ENCODE measurements around the gene FKBP10. TPM values are rescaled to one million over a fixed set of nuclear protein-coding genes. Genes with fewer than 3 reads are reported as not detected.
"Not testable (repeated sequence)": the region's sequence is repeated elsewhere in the genome, so short reads cannot be mapped to it uniquely, and the experiment has no call there.

FKBP10 gene
- total RNA-seq, 1 experiment from 2014 or later, result 1.9 TPM

DNA sequence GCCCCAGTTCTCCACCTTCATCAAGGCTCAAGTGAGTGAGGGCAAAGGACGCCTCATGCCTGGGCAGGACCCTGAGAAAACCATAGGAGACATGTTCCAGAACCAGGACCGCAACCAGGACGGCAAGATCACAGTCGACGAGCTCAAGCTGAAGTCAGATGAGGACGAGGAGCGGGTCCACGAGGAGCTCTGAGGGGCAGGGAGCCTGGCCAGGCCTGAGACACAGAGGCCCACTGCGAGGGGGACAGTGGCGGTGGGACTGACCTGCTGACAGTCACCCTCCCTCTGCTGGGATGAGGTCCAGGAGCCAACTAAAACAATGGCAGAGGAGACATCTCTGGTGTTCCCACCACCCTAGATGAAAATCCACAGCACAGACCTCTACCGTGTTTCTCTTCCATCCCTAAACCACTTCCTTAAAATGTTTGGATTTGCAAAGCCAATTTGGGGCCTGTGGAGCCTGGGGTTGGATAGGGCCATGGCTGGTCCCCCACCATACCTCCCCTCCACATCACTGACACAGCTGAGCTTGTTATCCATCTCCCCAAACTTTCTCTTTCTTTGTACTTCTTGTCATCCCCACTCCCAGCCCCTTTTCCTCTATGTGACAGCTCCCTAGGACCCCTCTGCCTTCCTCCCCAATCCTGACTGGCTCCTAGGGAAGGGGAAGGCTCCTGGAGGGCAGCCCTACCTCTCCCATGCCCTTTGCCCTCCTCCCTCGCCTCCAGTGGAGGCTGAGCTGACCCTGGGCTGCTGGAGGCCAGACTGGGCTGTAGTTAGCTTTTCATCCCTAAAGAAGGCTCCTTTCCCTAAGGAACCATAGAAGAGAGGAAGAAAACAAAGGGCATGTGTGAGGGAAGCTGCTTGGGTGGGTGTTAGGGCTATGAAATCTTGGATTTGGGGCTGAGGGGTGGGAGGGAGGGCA is 9.7 kb downstream of the FKBP10 start:
- Histone ChIP-seq H4K20me1 (ENCODE audit: insufficient read depth, low read depth, low read length) (no peaks in the 10 kb centered on the region), H2AFZ (ENCODE audit: low read length) (no peak overlapping the region), H3K27ac (ENCODE audit: low read length) (no peak overlapping the region), H3K4me1 (ENCODE audit: low read length) (peaks cover 7% of the 10 kb centered on the region), H3K9me3 (ENCODE audit: low read length) (no peaks in the 10 kb centered on the region), H3K4me3 (ENCODE audit: low read length) (no peak overlapping the region), H3K9ac (ENCODE audit: low read length) (no peak overlapping the region), H3K9me2 (replicated peaks; ENCODE audit: insufficient read depth, low read length) (no peaks in the 10 kb centered on the region), H3K79me2 (ENCODE audit: low read length) (no peaks in the 10 kb centered on the region), H3K4me2 (ENCODE audit: low read depth, low read length, poor library complexity, severe bottlenecking) (no peak overlapping the region), H3K36me3 (ENCODE audit: insufficient read depth, low read length) (no peaks in the 10 kb centered on the region), H3K27me3 (ENCODE audit: low read length) (no peaks in the 10 kb centered on the region)
- DNase-seq, result no peak

DNA sequence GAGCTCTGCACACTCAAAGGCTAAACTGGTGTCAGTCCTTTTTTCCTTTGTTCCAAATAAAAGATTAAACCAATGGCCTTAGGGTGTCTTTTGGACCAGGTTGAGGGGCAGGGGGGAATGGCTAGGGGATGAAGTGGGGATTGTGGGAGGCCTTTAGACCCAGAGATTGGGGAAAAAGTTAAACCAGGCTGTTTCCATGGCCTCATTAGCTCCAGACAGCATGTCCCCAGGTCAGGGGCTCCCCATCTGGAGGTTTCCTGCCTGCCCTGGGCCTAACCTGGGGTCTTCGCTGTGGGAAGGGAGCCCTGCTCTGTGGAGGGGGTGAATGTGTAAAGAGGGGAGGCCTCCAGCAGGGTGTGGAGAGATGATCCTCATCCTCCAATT is 10.3 kb downstream of the FKBP10 start:
- H3K4me3 ChIP-seq (ENCODE audit: low read length), result no peak overlapping the region
- no peak overlapping the region for H3K27ac ChIP-seq (ENCODE audit: low read length)
- H4K20me1 ChIP-seq (ENCODE audit: insufficient read depth, low read depth, low read length), result no peaks in the 10 kb centered on the region
- no peaks in the 10 kb centered on the region for H3K9me3 ChIP-seq (ENCODE audit: low read length)
- H3K27me3 ChIP-seq (ENCODE audit: low read length), result no peaks in the 10 kb centered on the region
- DNase-seq, result no peak
- peaks cover 7% of the 10 kb centered on the region for H3K4me1 ChIP-seq (ENCODE audit: low read length)
- no peaks in the 10 kb centered on the region for H3K36me3 ChIP-seq (ENCODE audit: insufficient read depth, low read length)
- H2AFZ ChIP-seq (ENCODE audit: low read length), result no peak overlapping the region
- no peak overlapping the region for H3K9ac ChIP-seq (ENCODE audit: low read length)
- no peak overlapping the region for H3K4me2 ChIP-seq (ENCODE audit: low read depth, low read length, poor library complexity, severe bottlenecking)
- H3K9me2 ChIP-seq (replicated peaks; ENCODE audit: insufficient read depth, low read length), result no peaks in the 10 kb centered on the region
- no peaks in the 10 kb centered on the region for H3K79me2 ChIP-seq (ENCODE audit: low read length)

DNA sequence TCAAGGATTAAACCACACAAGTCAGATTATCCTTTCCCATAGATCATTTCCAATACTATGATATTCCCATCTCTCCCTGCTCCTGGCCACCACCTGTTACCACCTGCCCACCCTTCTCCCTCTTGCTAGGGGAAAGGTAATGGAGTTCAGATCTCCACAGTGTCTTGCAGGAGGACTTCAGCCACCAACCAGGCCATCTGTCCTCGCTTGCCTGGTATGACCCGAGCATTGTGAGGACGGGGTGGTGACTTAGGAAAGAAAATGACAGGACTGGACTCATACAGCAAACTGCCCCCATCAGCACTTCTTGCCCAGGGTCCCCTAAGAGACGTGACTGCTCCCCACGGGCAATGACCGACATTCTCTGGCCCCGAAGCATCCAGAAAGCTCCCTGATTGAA is 10.8 kb downstream of the FKBP10 start:
- H3K4me3 ChIP-seq (ENCODE audit: low read length), result no peak overlapping the region
- H3K79me2 ChIP-seq (ENCODE audit: low read length), result no peaks in the 10 kb centered on the region
- DNase-seq, result no peak
- H3K9me3 ChIP-seq (ENCODE audit: low read length), result no peaks in the 10 kb centered on the region
- no peak overlapping the region for H3K27ac ChIP-seq (ENCODE audit: low read length)
- H3K9ac ChIP-seq (ENCODE audit: low read length), result no peak overlapping the region
- H3K36me3 ChIP-seq (ENCODE audit: insufficient read depth, low read length), result no peaks in the 10 kb centered on the region
- no peaks in the 10 kb centered on the region for H3K9me2 ChIP-seq (replicated peaks; ENCODE audit: insufficient read depth, low read length)
- peaks cover 7% of the 10 kb centered on the region for H3K4me1 ChIP-seq (ENCODE audit: low read length)
- no peak overlapping the region for H2AFZ ChIP-seq (ENCODE audit: low read length)
- no peak overlapping the region for H3K4me2 ChIP-seq (ENCODE audit: low read depth, low read length, poor library complexity, severe bottlenecking)
- H3K27me3 ChIP-seq (ENCODE audit: low read length), result no peaks in the 10 kb centered on the region
- no peaks in the 10 kb centered on the region for H4K20me1 ChIP-seq (ENCODE audit: insufficient read depth, low read depth, low read length)

DNA sequence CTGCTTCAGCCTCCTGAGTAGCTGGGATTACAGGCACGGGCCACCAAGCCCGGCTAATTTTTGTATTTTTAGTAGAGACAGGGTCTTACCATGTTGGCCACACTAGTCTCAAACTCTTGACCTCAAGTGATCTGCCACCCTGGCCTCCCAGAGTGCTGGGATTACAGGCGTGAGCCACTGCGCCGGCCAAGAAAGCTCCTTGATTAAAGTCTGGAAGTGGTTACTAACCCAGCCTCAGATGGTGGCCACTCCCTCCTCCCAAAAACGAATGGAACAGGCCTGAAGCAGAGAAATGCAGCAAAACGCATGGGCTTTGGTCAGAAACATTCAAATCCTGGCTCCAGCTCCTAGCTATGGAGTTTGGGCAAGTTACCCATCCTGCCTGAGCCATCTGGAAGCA is 11.3 kb downstream of the FKBP10 start:
- Histone ChIP-seq H3K79me2 (ENCODE audit: low read length) (no peaks in the 10 kb centered on the region), H3K9me2 (replicated peaks; ENCODE audit: insufficient read depth, low read length) (no peaks in the 10 kb centered on the region), H3K36me3 (ENCODE audit: insufficient read depth, low read length) (no peaks in the 10 kb centered on the region), H3K27ac (ENCODE audit: low read length) (no peak overlapping the region), H3K9ac (ENCODE audit: low read length) (no peak overlapping the region), H2AFZ (ENCODE audit: low read length) (no peak overlapping the region), H3K9me3 (ENCODE audit: low read length) (no peaks in the 10 kb centered on the region), H3K4me3 (ENCODE audit: low read length) (no peak overlapping the region), H3K27me3 (ENCODE audit: low read length) (no peaks in the 10 kb centered on the region), H3K4me2 (ENCODE audit: low read depth, low read length, poor library complexity, severe bottlenecking) (no peak overlapping the region), H4K20me1 (ENCODE audit: insufficient read depth, low read depth, low read length) (no peaks in the 10 kb centered on the region), H3K4me1 (ENCODE audit: low read length) (peaks cover 3% of the 10 kb centered on the region)
- no peak for DNase-seq

DNA sequence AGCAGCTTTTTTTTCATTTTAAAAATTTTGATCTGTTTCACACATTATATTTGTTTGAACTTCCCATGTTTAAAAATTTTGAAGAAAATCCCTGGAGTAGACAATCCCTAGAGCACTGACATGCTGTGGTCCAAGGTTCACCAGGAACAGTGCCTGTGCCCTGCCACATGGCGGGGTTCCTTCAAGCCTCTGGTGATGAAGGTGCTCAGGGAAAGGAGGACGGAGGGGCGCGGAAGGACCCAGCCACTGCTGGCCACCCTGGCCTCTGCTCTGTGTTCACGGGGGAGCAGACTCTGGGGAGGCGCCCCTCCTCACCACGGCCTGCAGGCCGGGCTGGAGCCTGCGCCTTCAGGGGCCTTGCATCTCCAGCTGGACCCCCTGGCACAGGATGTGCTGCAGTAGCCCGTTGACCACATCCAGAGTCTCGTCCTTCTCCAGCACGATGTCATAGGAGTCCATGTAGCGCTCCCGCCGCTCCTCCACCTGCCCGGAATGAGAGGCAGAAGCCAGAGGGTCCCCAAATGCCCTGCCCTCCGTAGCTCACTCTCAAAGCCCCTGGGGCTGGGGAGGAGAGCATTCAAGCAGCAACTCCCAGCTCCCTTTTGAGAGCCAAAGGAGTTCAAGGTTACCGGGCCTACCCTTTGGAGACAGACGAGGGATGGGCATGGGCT is 12.5 kb downstream of the FKBP10 start:
- no peak overlapping the region for H3K9ac ChIP-seq (ENCODE audit: low read length)
- H2AFZ ChIP-seq (ENCODE audit: low read length), result no peak overlapping the region

DNA sequence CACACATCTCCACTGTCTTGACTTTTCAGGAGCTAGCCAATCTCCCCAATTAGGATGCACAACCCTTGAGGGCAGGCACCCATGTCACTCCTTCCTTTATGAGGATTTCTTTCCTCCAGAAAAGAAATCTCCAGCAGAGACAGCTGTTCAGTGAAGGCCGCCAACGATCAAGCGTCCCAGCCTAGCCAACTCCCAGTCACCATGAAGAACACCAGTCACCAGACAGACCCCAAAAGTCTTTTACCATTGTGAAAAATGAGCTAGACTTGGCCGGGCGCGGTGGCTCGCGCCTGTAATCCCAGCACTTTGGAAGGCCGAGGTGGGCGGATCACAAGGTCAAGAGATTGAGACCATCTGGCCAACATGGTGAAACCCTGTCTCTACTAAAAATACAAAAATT is 17.2 kb downstream of the FKBP10 start:
- not testable (repeated sequence) for H3K9ac ChIP-seq (ENCODE audit: low read length); H3K4me2 ChIP-seq (ENCODE audit: low read depth, low read length, poor library complexity, severe bottlenecking); DNase-seq; H3K4me3 ChIP-seq (ENCODE audit: low read length); H3K9me3 ChIP-seq (ENCODE audit: low read length); H3K9me2 ChIP-seq (replicated peaks; ENCODE audit: insufficient read depth, low read length); H3K36me3 ChIP-seq (ENCODE audit: insufficient read depth, low read length); H3K4me1 ChIP-seq (ENCODE audit: low read length); H2AFZ ChIP-seq (ENCODE audit: low read length); H3K27me3 ChIP-seq (ENCODE audit: low read length); H4K20me1 ChIP-seq (ENCODE audit: insufficient read depth, low read depth, low read length); H3K27ac ChIP-seq (ENCODE audit: low read length); H3K79me2 ChIP-seq (ENCODE audit: low read length)

More for the DNA sequence above, 12.5 kb downstream of the FKBP10 start:
- Histone ChIP-seq H3K4me3 (ENCODE audit: low read length) (no peak overlapping the region), H3K9me3 (ENCODE audit: low read length) (no peaks in the 10 kb centered on the region), H3K4me1 (ENCODE audit: low read length) (no peaks in the 10 kb centered on the region), H3K36me3 (ENCODE audit: insufficient read depth, low read length) (no peaks in the 10 kb centered on the region), H3K9me2 (replicated peaks; ENCODE audit: insufficient read depth, low read length) (no peaks in the 10 kb centered on the region), H3K27me3 (ENCODE audit: low read length) (no peaks in the 10 kb centered on the region), H4K20me1 (ENCODE audit: insufficient read depth, low read depth, low read length) (no peaks in the 10 kb centered on the region), H3K79me2 (ENCODE audit: low read length) (no peaks in the 10 kb centered on the region), H3K4me2 (ENCODE audit: low read depth, low read length, poor library complexity, severe bottlenecking) (no peak overlapping the region), H3K27ac (ENCODE audit: low read length) (no peak overlapping the region)
- DNase-seq, result no peak

DNA sequence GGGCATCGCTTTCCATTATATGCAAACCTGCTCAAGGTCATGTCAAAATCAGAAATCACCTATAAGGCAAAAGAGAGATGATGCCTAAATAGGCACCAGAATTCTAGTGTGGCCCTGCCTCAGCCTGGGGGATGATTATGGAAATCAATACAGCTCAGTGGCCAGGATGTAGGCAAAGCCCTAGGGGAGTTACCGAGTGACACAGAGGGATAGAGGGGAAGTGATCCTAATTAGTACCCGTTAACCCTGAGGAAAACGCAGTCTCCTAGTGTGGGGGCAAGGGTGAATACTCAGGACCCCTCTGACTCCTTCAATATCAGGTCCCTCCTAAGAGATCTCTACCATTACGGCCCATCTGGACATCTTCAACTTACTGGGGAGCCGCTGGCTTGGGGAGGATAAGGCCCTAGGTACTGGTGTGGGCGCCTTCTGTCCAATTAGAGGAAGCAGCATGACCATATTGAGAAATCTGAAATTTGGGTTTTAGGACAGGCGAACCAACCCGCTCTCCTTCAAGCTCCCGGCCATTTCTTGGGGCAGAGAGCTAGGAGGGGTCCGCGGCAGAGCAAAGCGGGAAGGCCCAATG is 22.5 kb downstream of the FKBP10 start:
- peak; percentile 53 for DNase-seq
- H4K20me1 ChIP-seq (ENCODE audit: insufficient read depth, low read depth, low read length), result no peaks in the 10 kb centered on the region
- no peaks in the 10 kb centered on the region for H3K79me2 ChIP-seq (ENCODE audit: low read length)
- peak overlapping the region; percentile 80 for H3K4me3 ChIP-seq (ENCODE audit: low read length)
- H3K9ac ChIP-seq (ENCODE audit: low read length), result peak overlapping the region; percentile 81
- no peaks in the 10 kb centered on the region for H3K27me3 ChIP-seq (ENCODE audit: low read length)
- no peaks in the 10 kb centered on the region for H3K9me3 ChIP-seq (ENCODE audit: low read length)
- no peaks in the 10 kb centered on the region for H3K36me3 ChIP-seq (ENCODE audit: insufficient read depth, low read length)
- no peaks in the 10 kb centered on the region for H3K9me2 ChIP-seq (replicated peaks; ENCODE audit: insufficient read depth, low read length)
- peaks cover 18% of the 10 kb centered on the region for H3K4me1 ChIP-seq (ENCODE audit: low read length)
- no peak overlapping the region for H3K27ac ChIP-seq (ENCODE audit: low read length)
- H3K4me2 ChIP-seq (ENCODE audit: low read depth, low read length, poor library complexity, severe bottlenecking), result peak overlapping the region; percentile 66
- peak overlapping the region; percentile 98 for H2AFZ ChIP-seq (ENCODE audit: low read length)

DNA sequence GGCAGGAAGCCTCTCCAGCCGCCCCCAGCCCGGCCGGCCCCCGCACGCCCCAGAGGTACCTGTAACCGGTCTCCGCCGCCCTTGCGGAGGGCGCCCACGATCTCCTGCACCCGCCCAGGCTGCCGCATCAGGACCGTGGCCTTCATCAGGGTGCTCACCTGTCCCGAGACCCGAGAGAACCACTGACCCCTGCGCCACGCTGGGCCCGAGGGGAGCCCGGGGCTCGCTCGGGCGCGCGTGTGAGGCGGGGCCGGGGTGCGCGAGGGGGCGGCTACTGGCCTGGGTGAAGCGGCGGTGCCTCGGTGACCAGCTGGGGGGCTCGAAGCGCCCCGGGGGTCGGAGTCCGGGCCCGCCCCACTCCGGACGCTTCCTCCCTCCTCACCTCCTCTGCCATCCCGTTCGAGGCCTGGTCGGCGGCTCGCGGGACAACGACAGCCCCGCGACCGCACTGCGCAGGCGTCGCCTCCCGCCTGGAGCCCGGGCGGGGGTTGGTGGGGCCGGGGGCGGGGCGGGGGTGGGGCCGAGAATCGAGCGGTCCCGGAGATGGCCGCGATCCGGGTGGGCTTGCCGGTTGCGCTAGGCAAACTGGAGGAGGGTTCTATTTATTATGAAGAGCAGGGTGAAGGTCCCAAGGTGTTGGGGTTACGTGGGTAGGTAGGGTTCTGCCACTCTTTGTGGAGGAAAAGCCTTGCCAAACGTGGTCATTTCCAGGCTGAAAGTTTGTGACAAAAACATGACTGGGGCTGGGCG is 23.2 kb downstream of the FKBP10 start, which contains the start of gene NT5C3B:
Gene NT5C3B, minus strand, starts transcription at position 433 of the 750 bp plus-strand sequence. Its CDS starts 39 bp downstream, at position 394.
- Histone ChIP-seq H3K27ac (ENCODE audit: low read length) (no peak within 1 kb of the TSS), H3K27me3 (ENCODE audit: low read length) (no peaks in the 10 kb centered on the region), H3K9me3 (ENCODE audit: low read length) (no peaks in the 10 kb centered on the region), H3K9me2 (replicated peaks; ENCODE audit: insufficient read depth, low read length) (no peaks in the 10 kb centered on the region), H4K20me1 (ENCODE audit: insufficient read depth, low read depth, low read length) (no peaks in the 10 kb centered on the region), H2AFZ (ENCODE audit: low read length) (peak within 1 kb of the TSS; percentile 98), H3K4me2 (ENCODE audit: low read depth, low read length, poor library complexity, severe bottlenecking) (peak within 1 kb of the TSS; percentile 66), H3K9ac (ENCODE audit: low read length) (peak within 1 kb of the TSS; percentile 81), H3K4me3 (ENCODE audit: low read length) (peak within 1 kb of the TSS; percentile 80), H3K4me1 (ENCODE audit: low read length) (peaks cover 18% of the 10 kb centered on the region), H3K79me2 (ENCODE audit: low read length) (no peaks in the 10 kb centered on the region), H3K36me3 (ENCODE audit: insufficient read depth, low read length) (no peaks in the 10 kb centered on the region)
- peak; percentile 71 for DNase-seq

All from Karpas-422 (cell line).